ENCODE data around the gene OCA2. TPM values are rescaled to one million over a fixed set of nuclear protein-coding genes. Genes with fewer than 3 reads are reported as not detected.

The OCA2 gene
- total and polyA plus RNA-seq, 2 of the 13 experiments (the other 11 are each of a cell fraction or from before 2014, with no cell fraction given) = 0.02 to 0.05 TPM

- TF ChIP-seq, protein P1, sequence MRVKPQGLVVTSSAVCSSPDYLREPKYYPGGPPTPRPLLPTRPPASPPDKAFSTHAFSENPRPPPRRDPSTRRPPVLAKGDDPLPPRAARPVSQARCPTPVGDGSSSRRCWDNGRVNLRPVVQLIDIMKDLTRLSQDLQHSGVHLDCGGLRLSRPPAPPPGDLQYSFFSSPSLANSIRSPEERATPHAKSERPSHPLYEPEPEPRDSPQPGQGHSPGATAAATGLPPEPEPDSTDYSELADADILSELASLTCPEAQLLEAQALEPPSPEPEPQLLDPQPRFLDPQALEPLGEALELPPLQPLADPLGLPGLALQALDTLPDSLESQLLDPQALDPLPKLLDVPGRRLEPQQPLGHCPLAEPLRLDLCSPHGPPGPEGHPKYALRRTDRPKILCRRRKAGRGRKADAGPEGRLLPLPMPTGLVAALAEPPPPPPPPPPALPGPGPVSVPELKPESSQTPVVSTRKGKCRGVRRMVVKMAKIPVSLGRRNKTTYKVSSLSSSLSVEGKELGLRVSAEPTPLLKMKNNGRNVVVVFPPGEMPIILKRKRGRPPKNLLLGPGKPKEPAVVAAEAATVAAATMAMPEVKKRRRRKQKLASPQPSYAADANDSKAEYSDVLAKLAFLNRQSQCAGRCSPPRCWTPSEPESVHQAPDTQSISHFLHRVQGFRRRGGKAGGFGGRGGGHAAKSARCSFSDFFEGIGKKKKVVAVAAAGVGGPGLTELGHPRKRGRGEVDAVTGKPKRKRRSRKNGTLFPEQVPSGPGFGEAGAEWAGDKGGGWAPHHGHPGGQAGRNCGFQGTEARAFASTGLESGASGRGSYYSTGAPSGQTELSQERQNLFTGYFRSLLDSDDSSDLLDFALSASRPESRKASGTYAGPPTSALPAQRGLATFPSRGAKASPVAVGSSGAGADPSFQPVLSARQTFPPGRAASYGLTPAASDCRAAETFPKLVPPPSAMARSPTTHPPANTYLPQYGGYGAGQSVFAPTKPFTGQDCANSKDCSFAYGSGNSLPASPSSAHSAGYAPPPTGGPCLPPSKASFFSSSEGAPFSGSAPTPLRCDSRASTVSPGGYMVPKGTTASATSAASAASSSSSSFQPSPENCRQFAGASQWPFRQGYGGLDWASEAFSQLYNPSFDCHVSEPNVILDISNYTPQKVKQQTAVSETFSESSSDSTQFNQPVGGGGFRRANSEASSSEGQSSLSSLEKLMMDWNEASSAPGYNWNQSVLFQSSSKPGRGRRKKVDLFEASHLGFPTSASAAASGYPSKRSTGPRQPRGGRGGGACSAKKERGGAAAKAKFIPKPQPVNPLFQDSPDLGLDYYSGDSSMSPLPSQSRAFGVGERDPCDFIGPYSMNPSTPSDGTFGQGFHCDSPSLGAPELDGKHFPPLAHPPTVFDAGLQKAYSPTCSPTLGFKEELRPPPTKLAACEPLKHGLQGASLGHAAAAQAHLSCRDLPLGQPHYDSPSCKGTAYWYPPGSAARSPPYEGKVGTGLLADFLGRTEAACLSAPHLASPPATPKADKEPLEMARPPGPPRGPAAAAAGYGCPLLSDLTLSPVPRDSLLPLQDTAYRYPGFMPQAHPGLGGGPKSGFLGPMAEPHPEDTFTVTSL (CRISPR knock-in tag; IDR thresholded peaks at IDR 0.05; ENCODE audit: borderline replicate concordance) = no peak
- TF ChIP-seq, protein P2, sequence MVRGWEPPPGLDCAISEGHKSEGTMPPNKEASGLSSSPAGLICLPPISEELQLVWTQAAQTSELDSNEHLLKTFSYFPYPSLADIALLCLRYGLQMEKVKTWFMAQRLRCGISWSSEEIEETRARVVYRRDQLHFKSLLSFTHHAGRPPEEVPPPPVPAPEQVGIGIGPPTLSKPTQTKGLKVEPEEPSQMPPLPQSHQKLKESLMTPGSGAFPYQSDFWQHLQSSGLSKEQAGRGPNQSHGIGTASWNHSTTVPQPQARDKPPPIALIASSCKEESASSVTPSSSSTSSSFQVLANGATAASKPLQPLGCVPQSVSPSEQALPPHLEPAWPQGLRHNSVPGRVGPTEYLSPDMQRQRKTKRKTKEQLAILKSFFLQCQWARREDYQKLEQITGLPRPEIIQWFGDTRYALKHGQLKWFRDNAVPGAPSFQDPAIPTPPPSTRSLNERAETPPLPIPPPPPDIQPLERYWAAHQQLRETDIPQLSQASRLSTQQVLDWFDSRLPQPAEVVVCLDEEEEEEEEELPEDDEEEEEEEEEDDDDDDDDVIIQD (CRISPR knock-in tag; IDR thresholded peaks at IDR 0.05; ENCODE audit: low read depth) = no peak
- TF ChIP-seq ZNF224 (CRISPR knock-in tag; IDR thresholded peaks at IDR 0.05) (no peak), ZFP36L1 (CRISPR knock-in tag; IDR thresholded peaks at IDR 0.05) (no peak)
Measured at GRCh38 chr15:28118083-28118482, 19.0 kb upstream of the OCA2 start (continued).

DNA sequence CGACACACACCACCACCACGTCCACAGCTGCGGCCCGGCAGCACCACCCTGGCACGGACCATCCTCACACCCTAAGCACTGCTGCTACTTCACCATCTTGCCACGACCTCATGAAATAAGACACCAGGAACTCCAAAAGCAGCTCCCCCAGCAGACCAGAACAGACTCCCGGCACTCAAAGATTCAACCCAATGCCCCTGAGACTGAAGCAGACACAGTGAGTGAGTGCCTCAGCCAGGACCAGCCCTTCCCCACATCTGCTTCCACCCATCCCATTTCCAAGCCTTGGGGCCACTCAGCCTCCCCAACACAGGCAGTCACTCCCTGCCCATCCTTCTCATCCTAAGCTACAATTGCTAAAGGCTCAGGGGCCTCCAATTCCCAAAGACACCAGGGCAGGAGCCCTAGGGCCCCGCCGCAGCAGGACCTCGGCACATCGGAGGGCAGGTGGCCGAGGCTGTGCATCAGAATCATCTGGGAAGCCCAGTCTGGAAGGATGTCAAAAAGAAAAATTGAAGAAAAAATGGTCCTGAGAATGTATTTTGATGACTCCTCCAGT, 18.4 kb upstream of the OCA2 start:
- ChIA-PET CTCF (ENCODE audit: low intra/inter-chr PET ratio, low total read pairs) (no interaction called here), POLR2A (no interaction called here)
- 97% methylated on average over 11 of the region's 12 CpGs for WGBS (ENCODE audit: low lambda C conversion rate)
- no peaks in the 10 kb centered on the region for H3K4me1 ChIP-seq (ENCODE audit: insufficient read depth, low read length)
- TF ChIP-seq ZMYM4 (CRISPR knock-in tag; IDR thresholded peaks at IDR 0.05) (no peak), ZNF101 (CRISPR knock-in tag; IDR thresholded peaks at IDR 0.05; ENCODE audit: borderline replicate concordance, low read depth) (no peak), PLRG1 (conservative IDR thresholded peaks at IDR 0.05) (no peak), PAX8 (CRISPR knock-in tag; IDR thresholded peaks at IDR 0.05; ENCODE audit: borderline replicate concordance) (no peak), SMARCE1 (IDR thresholded peaks at IDR 0.05; ENCODE audit: borderline replicate concordance) (no peak), IRF2 (CRISPR knock-in tag; IDR thresholded peaks at IDR 0.05) (no peak), SMARCC2 (IDR thresholded peaks at IDR 0.05) (no peak)
- H2AFZ ChIP-seq (ENCODE audit: low read length) = no peak overlapping the region
- intact Hi-C loops (cut with micrococcal nuclease; ENCODE audit: unreplicated experiment) (no loop called here), in situ Hi-C loops (cut with HindIII; ENCODE audit: extremely low pct_ligation_motif_present, low pct_unique_long_range_greater_than_20kb) (no loop called here)
- peaks cover 15 to 67% of the 10 kb centered on the region in 2 experiments; a peak in 4 of 5 replicates for H3K36me3 ChIP-seq (replicated peaks in 1 of 2; ENCODE audit: control insufficient read depth in 1 of 2, insufficient read depth in 2 of 2, low read length in 2 of 2)
- no peak overlapping the region for H3K27ac ChIP-seq (ENCODE audit: extremely low read length, insufficient read depth, low read length)
- DNase-seq (ENCODE audit: low spot score) (no peak), FAIRE-seq (no peak), ATAC-seq (no peak)
- H3K27me3 ChIP-seq (ENCODE audit: control insufficient read depth in 1 of 2, insufficient read depth in 2 of 2, low read length in 2 of 2) = no peaks in the 10 kb centered on the region
- no peaks in the 10 kb centered on the region for H4K20me1 ChIP-seq (ENCODE audit: insufficient read depth, low read length)
- no peak overlapping the region for H3K4me2 ChIP-seq (ENCODE audit: low read depth, low read length)
- no peak overlapping the region for H3K9ac ChIP-seq (ENCODE audit: insufficient read depth, low read depth, low read length)
- BruUV-seq (replicated peaks) = no TSS peak
- H3K9me3 ChIP-seq (ENCODE audit: low read length) = no peaks in the 10 kb centered on the region
- no peaks in the 10 kb centered on the region for H3K79me2 ChIP-seq (ENCODE audit: insufficient read depth, low read length)
- H3K4me3 ChIP-seq (replicated peaks in 1 of 3; ENCODE audit: insufficient read depth in 1 of 3, low read depth in 2 of 3, low read length in 3 of 3) = no peak overlapping the region

Data from HepG2 (cell line).